ENCODE results near the gene BCAT1.

The BCAT1 gene

DNA sequence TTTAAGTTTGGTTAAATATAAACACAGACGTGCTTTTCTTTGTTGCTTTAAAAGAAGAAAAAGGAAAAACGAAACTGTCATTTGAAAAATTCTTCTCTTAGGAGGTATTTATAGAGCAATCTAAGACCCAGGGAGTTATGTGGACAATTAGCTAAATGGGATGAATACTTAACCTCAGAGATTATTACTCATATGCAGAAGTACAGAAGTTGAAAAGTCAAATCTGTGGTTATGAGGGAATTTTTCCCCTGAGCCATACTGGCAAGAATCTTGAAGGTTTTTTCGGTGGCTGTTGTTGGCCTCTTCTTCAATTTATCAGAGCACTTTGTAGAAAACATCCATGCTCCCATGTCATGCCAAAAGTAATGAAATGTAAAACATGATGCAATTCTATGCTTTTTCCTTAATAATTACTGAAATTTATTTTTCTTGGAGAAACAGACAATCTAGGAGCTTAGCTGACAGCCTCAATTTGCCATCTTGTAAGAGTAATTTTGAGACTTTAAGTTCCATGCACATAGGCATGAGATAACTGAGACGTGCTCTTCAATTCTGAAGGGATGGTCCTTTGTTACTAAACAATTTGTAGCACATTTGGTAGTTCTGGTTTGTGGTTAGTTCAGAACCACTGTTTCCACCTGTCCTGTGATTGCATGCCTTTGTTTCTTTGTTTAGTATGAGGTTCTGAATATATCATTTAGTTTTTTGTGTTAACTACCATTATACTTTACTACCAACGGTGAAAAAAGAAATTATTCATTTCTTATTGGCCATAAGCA is 126.6 kb downstream of the BCAT1 start:
- H3K27ac ChIP-seq: no peak overlapping the region

DNA sequence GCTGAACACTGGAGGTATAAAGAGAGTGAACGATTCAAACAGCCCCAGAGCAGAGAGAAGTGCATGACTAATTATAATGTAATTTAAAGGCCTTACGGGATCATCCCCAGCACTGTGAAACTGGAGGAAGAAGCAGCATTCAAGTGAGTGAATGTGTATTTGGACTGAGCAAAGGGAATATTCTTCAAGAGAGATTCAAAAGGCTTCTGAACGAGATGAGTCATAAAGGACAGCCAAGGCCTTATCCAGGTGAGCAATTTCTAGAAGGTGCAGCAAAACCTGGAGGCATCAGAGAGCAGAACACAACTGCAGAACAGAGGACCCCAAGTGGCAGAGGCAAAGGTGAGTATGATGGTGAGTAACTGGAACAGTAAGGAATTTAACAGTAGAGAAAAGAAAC is 127.2 kb downstream of the BCAT1 start:
- Histone ChIP-seq H3K4me1 (peaks cover 0 to 11% (median 5%) of the 10 kb centered on the region in 4 donors), H3K9me3 (no peaks in the 10 kb centered on the region), H3K27ac (no peak overlapping the region), H3K4me3 (no peak overlapping the region), H3K36me3 (no peaks in the 10 kb centered on the region), H3K27me3 (no peaks in the 10 kb centered on the region)
- DNase-seq: no peak
- intact Hi-C loops (cut with DNase I; ENCODE audit: low total_unique reads): no loop called here
- TF ChIP-seq, protein P1, sequence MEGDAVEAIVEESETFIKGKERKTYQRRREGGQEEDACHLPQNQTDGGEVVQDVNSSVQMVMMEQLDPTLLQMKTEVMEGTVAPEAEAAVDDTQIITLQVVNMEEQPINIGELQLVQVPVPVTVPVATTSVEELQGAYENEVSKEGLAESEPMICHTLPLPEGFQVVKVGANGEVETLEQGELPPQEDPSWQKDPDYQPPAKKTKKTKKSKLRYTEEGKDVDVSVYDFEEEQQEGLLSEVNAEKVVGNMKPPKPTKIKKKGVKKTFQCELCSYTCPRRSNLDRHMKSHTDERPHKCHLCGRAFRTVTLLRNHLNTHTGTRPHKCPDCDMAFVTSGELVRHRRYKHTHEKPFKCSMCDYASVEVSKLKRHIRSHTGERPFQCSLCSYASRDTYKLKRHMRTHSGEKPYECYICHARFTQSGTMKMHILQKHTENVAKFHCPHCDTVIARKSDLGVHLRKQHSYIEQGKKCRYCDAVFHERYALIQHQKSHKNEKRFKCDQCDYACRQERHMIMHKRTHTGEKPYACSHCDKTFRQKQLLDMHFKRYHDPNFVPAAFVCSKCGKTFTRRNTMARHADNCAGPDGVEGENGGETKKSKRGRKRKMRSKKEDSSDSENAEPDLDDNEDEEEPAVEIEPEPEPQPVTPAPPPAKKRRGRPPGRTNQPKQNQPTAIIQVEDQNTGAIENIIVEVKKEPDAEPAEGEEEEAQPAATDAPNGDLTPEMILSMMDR (IDR thresholded peaks at IDR 0.05): no peak

More for the DNA sequence above, 126.6 kb downstream of the BCAT1 start:
- Histone ChIP-seq H3K4me3 (no peak overlapping the region), H3K36me3 (no peaks in the 10 kb centered on the region), H3K4me1 (peaks cover 0 to 11% (median 5%) of the 10 kb centered on the region in 4 donors), H3K9me3 (no peaks in the 10 kb centered on the region), H3K27me3 (no peaks in the 10 kb centered on the region)
- TF ChIP-seq, protein P1 (IDR thresholded peaks at IDR 0.05): no peak
- intact Hi-C loops (cut with DNase I; ENCODE audit: low total_unique reads): no loop called here
- no peak for DNase-seq

DNA sequence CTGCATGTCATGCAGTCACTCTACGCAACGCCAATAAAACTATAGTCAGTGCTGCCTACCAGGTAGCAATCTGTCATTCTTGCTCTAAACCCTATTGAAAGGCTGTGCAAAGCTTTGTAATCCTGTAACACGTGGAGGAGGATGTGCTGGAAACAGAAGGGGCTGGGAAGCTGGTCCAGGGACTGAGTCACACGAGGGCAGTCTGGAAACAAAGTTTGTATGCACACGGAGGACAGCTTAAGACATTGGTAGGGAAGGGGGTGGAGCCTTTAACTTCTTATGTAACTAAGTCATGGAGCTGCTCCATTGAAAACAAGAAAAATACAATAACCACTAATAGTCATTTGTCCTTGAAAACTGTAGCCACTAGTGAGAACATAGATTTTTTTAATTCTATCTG is 128.0 kb downstream of the BCAT1 start:
- DNase-seq: peak; percentile 55 to 72
- no peak overlapping the region for H3K27ac ChIP-seq
- no peaks in the 10 kb centered on the region for H3K27me3 ChIP-seq
- no peak overlapping the region for H3K4me3 ChIP-seq
- peaks cover 0 to 11% (median 5%) of the 10 kb centered on the region in 4 donors for H3K4me1 ChIP-seq
- H3K36me3 ChIP-seq: no peaks in the 10 kb centered on the region
- intact Hi-C loops (cut with DNase I; ENCODE audit: low total_unique reads): no loop called here
- no peaks in the 10 kb centered on the region for H3K9me3 ChIP-seq
- TF ChIP-seq, protein P1 (IDR thresholded peaks at IDR 0.05): no peak

DNA sequence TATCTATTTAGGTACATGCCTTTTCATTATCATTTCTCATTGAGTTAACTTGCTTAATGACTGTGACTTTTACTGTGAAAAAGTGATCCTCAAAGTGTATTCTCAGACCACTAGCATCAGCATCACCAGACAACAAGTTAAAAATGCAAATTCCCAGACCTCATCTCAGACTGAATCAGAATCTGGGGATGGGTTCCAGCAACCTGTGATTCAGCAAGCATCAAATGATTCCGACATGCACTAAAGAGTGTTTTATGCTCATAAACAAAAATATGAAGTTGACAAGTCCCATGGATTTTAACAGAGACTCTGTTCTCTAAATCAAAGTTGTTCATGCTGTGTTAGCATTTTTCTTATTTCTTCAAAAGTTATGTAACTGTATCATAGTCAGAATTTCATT is 130.6 kb downstream of the BCAT1 start:
- no peak overlapping the region for H3K4me3 ChIP-seq
- H3K9me3 ChIP-seq: no peaks in the 10 kb centered on the region
- no peak overlapping the region for H3K27ac ChIP-seq
- H3K4me1 ChIP-seq: peaks cover 0 to 19% (median 5%) of the 10 kb centered on the region in 4 donors
- intact Hi-C loops (cut with DNase I; ENCODE audit: low total_unique reads): no loop called here
- H3K27me3 ChIP-seq: no peaks in the 10 kb centered on the region
- H3K36me3 ChIP-seq: no peaks in the 10 kb centered on the region
- DNase-seq: no peak
- TF ChIP-seq, protein P1 (IDR thresholded peaks at IDR 0.05): no peak

DNA sequence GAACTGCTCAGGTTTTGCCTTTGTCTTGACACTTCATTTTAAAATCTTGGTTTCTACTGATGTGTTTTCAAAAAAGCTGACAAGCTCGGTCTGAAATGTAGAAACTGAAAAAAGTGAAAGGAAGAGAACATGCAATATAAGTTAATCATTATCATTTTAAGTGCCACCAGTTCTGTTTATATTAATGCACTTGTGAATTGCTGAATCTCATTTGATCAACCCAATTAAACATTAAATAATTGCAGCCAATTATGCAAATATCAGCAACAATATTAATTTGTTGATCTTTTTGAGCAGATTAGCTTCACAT is 133.8 kb downstream of the BCAT1 start:
- intact Hi-C loops (cut with DNase I; ENCODE audit: low total_unique reads): no loop called here
- H3K27ac ChIP-seq: no peak overlapping the region
- no peaks in the 10 kb centered on the region for H3K36me3 ChIP-seq
- H3K27me3 ChIP-seq: no peaks in the 10 kb centered on the region
- H3K9me3 ChIP-seq: no peaks in the 10 kb centered on the region
- H3K4me3 ChIP-seq: no peak overlapping the region
- TF ChIP-seq, protein P1 (IDR thresholded peaks at IDR 0.05): no peak
- no peak for DNase-seq
- H3K4me1 ChIP-seq: peaks cover 0 to 8% (median 0%) of the 10 kb centered on the region in 4 donors
